Activated T-cell treated with anti-CD3 and anti-CD28 coated beads for 1 hour (primary cell): Measurements from ENCODE around the gene RERE.

ENCODE experiments used
- DNase-seq: peaks from one replicate; pipeline ENCODE4 v3.0.0-alpha.2; 2020; ENCODE audit warnings: low read depth

The RERE gene

GRCh38 chr1:8324176-8324810, 493.1 kb downstream of the RERE start:
- no peak for DNase-seq

- no peak for DNase-seq
Measured at GRCh38 chr1:8323706-8324105, 493.7 kb downstream of the RERE start.

- no peak for DNase-seq
Measured at GRCh38 chr1:8321612-8322011, 495.8 kb downstream of the RERE start.

GRCh38 chr1:8318436-8318835, 499.0 kb downstream of the RERE start:
- no peak for DNase-seq

- peak; percentile 65 for DNase-seq
Measured at GRCh38 chr1:8317647-8318381, 499.6 kb downstream of the RERE start, which contains the start of gene SLC45A1. Gene SLC45A1, plus strand, starts transcription at chr1:8318114. Its CDS starts 6,216 bp downstream, at chr1:8324330.

- DNase-seq: no peak
Measured at GRCh38 chr1:8315573-8316475, 501.6 kb downstream of the RERE start.

GRCh38 chr1:8314346-8315280, 502.8 kb downstream of the RERE start:
- DNase-seq: peak; percentile 39

GRCh38 chr1:8313231-8313630, 504.2 kb downstream of the RERE start:
- DNase-seq: no peak

GRCh38 chr1:8312235-8313218, 504.9 kb downstream of the RERE start:
- DNase-seq: no peak

- no peak for DNase-seq
Measured at GRCh38 chr1:8311068-8311718, 506.2 kb downstream of the RERE start.

GRCh38 chr1:8307628-8308027, 509.8 kb downstream of the RERE start:
- no peak for DNase-seq

- DNase-seq: no peak
Measured at GRCh38 chr1:8303876-8304275, 513.6 kb downstream of the RERE start.

- DNase-seq: no peak
Measured at GRCh38 chr1:8303141-8303540, 514.3 kb downstream of the RERE start.
